ENCODE results near the gene LRP4. TPM values are rescaled to one million over a fixed set of nuclear protein-coding genes. Genes with fewer than 3 reads are reported as not detected.

The LRP4 gene
- polyA plus RNA-seq, 1 donor from 2014 or later: not detected

DNA sequence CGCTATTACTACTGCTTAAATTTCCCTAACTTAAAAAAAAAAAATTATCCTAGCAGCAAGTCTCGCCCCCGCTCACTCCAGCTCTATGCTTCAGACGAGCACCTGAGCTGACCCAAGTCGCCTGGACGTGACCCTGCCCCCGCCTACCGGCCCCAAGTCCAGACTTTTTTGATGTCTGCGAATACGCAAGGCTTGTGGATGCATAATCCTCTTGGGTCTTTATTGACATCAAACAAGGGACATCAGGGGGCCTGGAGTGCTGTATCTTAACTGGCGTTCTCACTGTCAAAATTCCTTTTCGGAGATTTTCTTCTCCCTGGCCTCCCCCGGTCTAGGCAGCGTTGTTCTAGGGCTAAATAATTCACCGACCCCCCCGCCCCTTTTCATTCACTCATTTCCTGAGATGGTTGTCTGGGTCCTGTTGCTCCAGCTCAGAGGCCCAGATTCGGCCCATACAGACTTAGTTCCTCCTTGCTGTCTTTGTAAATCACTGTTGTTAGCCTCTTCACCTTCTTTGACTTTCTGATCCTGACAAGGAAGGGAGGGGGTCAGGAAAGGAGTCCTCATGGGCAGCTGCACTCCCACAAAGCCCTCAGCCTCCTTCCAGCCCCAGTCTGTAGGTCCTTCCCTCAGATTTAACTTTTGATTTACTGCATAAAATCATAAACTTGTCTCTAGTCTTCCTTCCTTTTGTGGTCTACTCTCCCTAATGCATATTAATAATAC lies 601 bp upstream of the LRP4 start:
- Histone ChIP-seq H3K36me3 (ENCODE audit: insufficient read depth, low read length) (no peaks in the 10 kb centered on the region), H3K4me3 (ENCODE audit: low read length) (no peak overlapping the region), H3F3A (ENCODE audit: insufficient read depth, low read length, poor library complexity, severe bottlenecking) (no peaks in the 10 kb centered on the region), H2AFZ (ENCODE audit: low read depth, low read length) (no peak overlapping the region), H3K27ac (ENCODE audit: low read length) (no peak overlapping the region), H3K9me2 (ENCODE audit: insufficient read depth, low read length) (no peaks in the 10 kb centered on the region), H3K4me2 (ENCODE audit: low read length) (no peak overlapping the region), H3K9ac (ENCODE audit: low read length) (no peak overlapping the region), H3K9me3 (ENCODE audit: low read length) (no peaks in the 10 kb centered on the region), H3K27me3 (ENCODE audit: insufficient read depth, low read depth, low read length) (peaks cover 37% of the 10 kb centered on the region), H3K79me2 (replicated peaks; ENCODE audit: insufficient read depth, low read length) (no peaks in the 10 kb centered on the region), H4K20me1 (ENCODE audit: insufficient read depth) (no peaks in the 10 kb centered on the region)
- TF ChIP-seq SMC3 (conservative IDR thresholded peaks at IDR 0.05; ENCODE audit: poor library complexity) (no peak), MXI1 (conservative IDR thresholded peaks at IDR 0.05; ENCODE audit: poor library complexity, severe bottlenecking) (no peak), TAF1 (IDR thresholded peaks at IDR 0.05; ENCODE audit: low read depth) (no peak), EP300 (conservative IDR thresholded peaks at IDR 0.05; ENCODE audit: poor library complexity, severe bottlenecking) (no peak), POLR2AphosphoS5 (IDR thresholded peaks at IDR 0.05) (no peak), EZH2 (IDR thresholded peaks at IDR 0.05; ENCODE audit: borderline replicate concordance, insufficient read depth, low read length, poor library complexity, severe bottlenecking) (no peak), RAD21 (conservative IDR thresholded peaks at IDR 0.05) (no peak)
- TF ChIP-seq, protein P1, sequence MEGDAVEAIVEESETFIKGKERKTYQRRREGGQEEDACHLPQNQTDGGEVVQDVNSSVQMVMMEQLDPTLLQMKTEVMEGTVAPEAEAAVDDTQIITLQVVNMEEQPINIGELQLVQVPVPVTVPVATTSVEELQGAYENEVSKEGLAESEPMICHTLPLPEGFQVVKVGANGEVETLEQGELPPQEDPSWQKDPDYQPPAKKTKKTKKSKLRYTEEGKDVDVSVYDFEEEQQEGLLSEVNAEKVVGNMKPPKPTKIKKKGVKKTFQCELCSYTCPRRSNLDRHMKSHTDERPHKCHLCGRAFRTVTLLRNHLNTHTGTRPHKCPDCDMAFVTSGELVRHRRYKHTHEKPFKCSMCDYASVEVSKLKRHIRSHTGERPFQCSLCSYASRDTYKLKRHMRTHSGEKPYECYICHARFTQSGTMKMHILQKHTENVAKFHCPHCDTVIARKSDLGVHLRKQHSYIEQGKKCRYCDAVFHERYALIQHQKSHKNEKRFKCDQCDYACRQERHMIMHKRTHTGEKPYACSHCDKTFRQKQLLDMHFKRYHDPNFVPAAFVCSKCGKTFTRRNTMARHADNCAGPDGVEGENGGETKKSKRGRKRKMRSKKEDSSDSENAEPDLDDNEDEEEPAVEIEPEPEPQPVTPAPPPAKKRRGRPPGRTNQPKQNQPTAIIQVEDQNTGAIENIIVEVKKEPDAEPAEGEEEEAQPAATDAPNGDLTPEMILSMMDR (IDR thresholded peaks at IDR 0.05; ENCODE audit: poor library complexity, severe bottlenecking): no peak
- TF ChIP-seq, protein P2, sequence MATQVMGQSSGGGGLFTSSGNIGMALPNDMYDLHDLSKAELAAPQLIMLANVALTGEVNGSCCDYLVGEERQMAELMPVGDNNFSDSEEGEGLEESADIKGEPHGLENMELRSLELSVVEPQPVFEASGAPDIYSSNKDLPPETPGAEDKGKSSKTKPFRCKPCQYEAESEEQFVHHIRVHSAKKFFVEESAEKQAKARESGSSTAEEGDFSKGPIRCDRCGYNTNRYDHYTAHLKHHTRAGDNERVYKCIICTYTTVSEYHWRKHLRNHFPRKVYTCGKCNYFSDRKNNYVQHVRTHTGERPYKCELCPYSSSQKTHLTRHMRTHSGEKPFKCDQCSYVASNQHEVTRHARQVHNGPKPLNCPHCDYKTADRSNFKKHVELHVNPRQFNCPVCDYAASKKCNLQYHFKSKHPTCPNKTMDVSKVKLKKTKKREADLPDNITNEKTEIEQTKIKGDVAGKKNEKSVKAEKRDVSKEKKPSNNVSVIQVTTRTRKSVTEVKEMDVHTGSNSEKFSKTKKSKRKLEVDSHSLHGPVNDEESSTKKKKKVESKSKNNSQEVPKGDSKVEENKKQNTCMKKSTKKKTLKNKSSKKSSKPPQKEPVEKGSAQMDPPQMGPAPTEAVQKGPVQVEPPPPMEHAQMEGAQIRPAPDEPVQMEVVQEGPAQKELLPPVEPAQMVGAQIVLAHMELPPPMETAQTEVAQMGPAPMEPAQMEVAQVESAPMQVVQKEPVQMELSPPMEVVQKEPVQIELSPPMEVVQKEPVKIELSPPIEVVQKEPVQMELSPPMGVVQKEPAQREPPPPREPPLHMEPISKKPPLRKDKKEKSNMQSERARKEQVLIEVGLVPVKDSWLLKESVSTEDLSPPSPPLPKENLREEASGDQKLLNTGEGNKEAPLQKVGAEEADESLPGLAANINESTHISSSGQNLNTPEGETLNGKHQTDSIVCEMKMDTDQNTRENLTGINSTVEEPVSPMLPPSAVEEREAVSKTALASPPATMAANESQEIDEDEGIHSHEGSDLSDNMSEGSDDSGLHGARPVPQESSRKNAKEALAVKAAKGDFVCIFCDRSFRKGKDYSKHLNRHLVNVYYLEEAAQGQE (IDR thresholded peaks at IDR 0.05; ENCODE audit: borderline replicate concordance): no peak

DNA sequence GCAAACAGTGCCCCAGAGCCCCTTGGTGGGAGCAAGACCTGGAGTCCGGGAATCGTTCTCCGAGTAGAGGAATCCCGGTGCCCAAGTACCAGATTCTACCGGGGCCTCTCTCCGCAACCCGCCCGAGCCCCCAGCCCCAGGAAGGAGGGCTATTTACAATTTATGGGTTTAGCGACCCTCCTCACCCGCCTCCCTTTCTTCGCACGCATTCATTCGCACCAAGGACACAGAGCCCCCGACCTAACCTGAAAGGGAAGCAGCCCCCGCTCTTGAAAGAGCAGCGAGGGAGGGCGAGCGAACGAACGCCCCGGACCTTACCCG lies 628 bp downstream of the LRP4 start:
- no peaks in the 10 kb centered on the region for H3K79me2 ChIP-seq (replicated peaks; ENCODE audit: insufficient read depth, low read length)
- H3K27me3 ChIP-seq (ENCODE audit: insufficient read depth, low read depth, low read length): peaks cover 37% of the 10 kb centered on the region
- peak overlapping the region; percentile 61 for H3K4me3 ChIP-seq (ENCODE audit: low read length)
- no peak overlapping the region for H2AFZ ChIP-seq (ENCODE audit: low read depth, low read length)
- H3K9ac ChIP-seq (ENCODE audit: low read length): peak overlapping the region; percentile 28
- H3F3A ChIP-seq (ENCODE audit: insufficient read depth, low read length, poor library complexity, severe bottlenecking): no peaks in the 10 kb centered on the region
- H3K36me3 ChIP-seq (ENCODE audit: insufficient read depth, low read length): no peaks in the 10 kb centered on the region
- TF ChIP-seq, protein P1 (IDR thresholded peaks at IDR 0.05; ENCODE audit: poor library complexity, severe bottlenecking): no peak
- TF ChIP-seq POLR2AphosphoS5 (IDR thresholded peaks at IDR 0.05) (no peak), TAF1 (IDR thresholded peaks at IDR 0.05; ENCODE audit: low read depth) (no peak), MXI1 (conservative IDR thresholded peaks at IDR 0.05; ENCODE audit: poor library complexity, severe bottlenecking) (no peak), SMC3 (conservative IDR thresholded peaks at IDR 0.05; ENCODE audit: poor library complexity) (no peak)
- TF ChIP-seq, protein P2 (IDR thresholded peaks at IDR 0.05; ENCODE audit: borderline replicate concordance): no peak
- H3K4me2 ChIP-seq (ENCODE audit: low read length): no peak overlapping the region
- no peak overlapping the region for H3K27ac ChIP-seq (ENCODE audit: low read length)
- no peaks in the 10 kb centered on the region for H3K9me2 ChIP-seq (ENCODE audit: insufficient read depth, low read length)
- no peaks in the 10 kb centered on the region for H3K9me3 ChIP-seq (ENCODE audit: low read length)
- no peaks in the 10 kb centered on the region for H4K20me1 ChIP-seq (ENCODE audit: insufficient read depth)
